Adrenal gland (tissue), 5 donors: ENCODE data around the gene PES1.

Experiments used
- POLR2A ChIP-seq, 2 donors: fragments of 450-650 bp; IDR thresholded peaks; one replicate each; pipeline ENCODE4 v1.6.1; 2017; ENCODE audit warnings: antibody characterized with exemption in 2 of 2, mild to moderate bottlenecking in 2 of 2, moderate library complexity in 1 of 2
- TF ChIP-seq, protein P1 (sequence below), 6 experiments: fragments of 450-650 bp in 4 of 6; fragments of 200-600 bp in 2 of 6; sonication (generic) in 1 of 6; IDR thresholded peaks; 1 replicate in 5 of 6; 2 replicates in 1 of 6; pipeline versions ENCODE4 v1.5.1 to v1.8.0; 2016 to 2021; ENCODE audit warnings: antibody characterized with exemption in 6 of 6, mild to moderate bottlenecking in 2 of 6, moderate library complexity in 1 of 6
- donor health status: DM: no; HTN: no; CAD: no.

DNA sequence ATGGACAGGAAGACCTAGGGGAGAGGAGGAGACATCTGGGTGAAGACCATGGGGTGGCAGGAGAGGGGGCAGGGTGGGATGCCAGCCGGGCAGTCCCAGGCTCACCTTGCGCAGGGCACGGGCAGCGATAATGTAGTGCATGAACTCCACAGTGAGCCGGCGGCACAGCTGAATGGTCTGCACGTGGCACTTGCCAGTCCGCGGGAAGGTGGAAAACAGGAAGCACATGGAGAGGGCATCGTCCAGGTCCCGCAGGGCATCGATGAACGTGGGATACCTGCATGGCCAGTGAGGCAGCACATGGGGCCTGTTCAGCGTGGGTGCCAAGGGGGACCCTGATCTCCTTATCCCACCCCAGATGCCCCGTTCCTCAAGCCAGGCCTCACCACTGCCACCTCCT, 7.3 kb downstream of the PES1 start:
- TF ChIP-seq, protein P1, sequence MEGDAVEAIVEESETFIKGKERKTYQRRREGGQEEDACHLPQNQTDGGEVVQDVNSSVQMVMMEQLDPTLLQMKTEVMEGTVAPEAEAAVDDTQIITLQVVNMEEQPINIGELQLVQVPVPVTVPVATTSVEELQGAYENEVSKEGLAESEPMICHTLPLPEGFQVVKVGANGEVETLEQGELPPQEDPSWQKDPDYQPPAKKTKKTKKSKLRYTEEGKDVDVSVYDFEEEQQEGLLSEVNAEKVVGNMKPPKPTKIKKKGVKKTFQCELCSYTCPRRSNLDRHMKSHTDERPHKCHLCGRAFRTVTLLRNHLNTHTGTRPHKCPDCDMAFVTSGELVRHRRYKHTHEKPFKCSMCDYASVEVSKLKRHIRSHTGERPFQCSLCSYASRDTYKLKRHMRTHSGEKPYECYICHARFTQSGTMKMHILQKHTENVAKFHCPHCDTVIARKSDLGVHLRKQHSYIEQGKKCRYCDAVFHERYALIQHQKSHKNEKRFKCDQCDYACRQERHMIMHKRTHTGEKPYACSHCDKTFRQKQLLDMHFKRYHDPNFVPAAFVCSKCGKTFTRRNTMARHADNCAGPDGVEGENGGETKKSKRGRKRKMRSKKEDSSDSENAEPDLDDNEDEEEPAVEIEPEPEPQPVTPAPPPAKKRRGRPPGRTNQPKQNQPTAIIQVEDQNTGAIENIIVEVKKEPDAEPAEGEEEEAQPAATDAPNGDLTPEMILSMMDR (IDR thresholded peaks at IDR 0.05): no peak
- no peak for TF ChIP-seq POLR2A (IDR thresholded peaks at IDR 0.05)
